Measurements from ENCODE around the gene TRIM74. TPM values are rescaled to one million over a fixed set of nuclear protein-coding genes. Genes with fewer than 3 reads are reported as not detected.
"Not testable (repeated sequence)": the region's sequence is repeated elsewhere in the genome, so short reads cannot be mapped to it uniquely, and the experiment has no call there.

Gene TRIM74
- total RNA-seq (2014; rRNA removed; shearing (Covaris generic)): not detected in 2 replicates

DNA sequence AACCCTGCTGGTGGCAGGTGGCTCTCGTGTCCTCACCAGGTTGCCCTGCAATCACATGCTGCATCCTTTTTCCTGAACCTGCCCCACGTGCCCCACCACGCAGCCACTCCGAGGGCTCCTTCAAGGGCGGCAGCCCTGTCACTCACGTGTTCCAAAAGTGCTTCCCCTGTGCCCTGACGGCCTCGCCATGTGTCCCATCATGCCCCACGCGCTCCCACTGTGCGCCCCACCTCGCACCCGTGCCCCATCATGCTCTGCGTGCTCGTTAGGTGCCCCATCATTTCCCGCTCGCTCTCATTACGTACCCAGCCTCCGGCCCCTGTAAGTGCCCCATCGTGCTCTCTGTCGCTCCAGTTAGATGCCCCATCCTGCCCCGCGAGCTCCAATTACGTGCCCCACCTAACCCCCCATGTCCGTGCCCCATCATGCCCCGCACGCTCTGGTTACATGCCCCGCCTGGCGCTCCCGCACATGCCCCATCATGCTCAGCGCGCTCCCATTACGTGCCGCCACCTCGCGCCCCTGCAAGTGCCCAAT lies at the start of gene TRIM74:
TSS of gene TRIM74 (minus strand) at position 487 of the 537 bp plus-strand sequence. CDS start 3,309 bp downstream, outside the sequence.
- not testable (repeated sequence) for DNase-seq (ENCODE audit: low spot score)

DNA sequence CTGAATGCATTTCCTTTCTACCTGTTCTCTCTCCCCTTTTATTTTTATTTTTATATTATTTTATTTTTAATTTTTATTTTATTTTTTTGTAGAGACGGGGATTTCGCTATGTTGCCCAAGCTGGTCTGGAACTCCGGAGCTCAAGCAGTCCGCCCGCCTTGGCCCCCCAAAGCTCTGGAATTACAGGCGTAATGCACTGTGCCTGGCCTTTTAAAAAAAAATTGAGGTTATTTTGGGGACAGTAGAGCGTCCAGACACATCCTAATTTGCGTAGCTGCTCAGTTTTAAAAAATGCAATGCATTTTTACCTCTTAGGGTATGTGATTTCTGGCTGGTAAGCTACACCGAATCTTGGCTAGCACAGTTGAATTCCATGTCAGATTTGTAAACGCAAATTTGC lies 37.2 kb upstream of the TRIM74 start:
- not testable (repeated sequence) for DNase-seq (ENCODE audit: low spot score)

DNA sequence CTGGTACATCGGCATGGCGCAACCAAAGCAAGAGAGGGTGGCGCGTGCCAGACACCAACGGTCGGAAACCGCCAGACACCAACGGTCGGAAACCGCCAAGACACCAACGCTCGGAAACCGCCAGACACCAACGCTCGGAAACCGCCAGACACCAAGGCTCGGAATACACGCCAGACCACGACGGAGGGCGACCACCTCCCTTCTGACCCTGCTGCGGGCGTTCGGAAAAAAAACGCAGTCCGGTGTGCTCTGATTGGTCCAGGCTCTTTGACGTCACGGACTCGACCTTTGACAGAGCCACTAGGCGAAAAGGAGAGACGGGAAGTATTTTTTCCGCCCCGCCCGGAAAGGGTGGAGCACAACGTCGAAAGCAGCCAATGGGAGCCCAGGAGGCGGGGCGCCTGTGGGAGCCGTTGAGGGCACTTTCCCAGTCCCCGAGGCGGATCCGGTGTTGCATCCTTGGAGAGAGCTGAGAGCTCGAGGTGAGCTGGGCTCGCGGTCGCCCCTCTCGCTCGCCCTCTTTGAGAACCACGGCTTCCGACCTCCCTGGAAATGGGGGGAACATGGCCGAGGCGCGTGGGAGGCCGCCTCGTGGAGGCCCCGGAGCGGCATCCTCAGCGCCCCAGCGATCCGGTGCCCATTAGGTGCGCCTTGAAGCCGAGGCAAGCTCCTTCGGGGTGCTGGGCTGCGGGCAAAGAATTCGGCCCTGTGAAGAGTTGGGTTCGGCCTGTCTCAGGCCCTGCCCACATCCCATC lies 36.6 kb upstream of the TRIM74 start:
- not testable (repeated sequence) for DNase-seq (ENCODE audit: low spot score)

DNA sequence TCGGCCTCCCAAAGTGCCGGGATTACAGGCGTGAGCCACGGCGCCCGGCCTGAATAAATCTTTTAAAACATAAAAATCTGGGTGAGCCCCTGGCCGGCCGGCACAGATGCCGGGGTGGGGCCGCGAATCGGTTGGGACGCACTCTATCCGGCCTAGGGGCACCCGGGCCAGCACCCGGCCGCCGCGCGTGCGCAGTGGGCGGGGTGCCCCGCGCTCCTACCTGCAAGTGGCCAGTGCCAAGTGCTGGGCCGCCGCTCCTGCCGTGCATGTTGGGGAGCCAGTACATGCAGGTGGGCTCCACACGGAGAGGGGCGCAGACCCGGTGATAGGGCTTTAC lies 36.1 kb upstream of the TRIM74 start:
- DNase-seq (ENCODE audit: low spot score): not testable (repeated sequence)

DNA sequence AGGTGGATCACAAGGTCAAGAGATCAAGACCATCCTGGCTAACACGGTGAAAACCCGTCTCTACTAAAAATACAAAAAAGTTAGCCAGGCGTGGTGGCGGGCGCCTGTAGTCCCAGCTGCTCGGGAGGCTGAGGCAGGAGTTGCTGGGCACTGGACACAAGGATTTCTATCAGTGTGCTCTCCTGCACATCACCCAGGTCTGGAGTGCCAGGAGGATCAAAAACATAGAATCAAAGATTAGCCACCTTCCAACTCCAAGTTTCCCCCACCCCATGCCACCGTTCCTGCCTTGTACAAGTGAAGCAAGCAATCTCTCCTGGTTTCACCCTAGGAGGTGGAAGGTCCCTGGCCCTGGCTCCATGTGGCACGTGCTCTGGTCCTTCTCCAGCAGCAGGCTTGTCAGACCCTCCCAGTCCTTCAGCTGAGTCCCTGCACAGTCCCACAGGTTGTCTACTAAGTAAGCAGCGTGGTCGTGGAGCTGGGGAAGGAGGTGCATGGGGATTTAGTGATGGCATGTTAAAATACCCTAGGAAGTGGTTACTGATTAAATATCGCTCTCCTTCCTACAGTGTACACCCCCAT lies 28.7 kb upstream of the TRIM74 start:
- DNase-seq (ENCODE audit: low spot score): not testable (repeated sequence)

DNA sequence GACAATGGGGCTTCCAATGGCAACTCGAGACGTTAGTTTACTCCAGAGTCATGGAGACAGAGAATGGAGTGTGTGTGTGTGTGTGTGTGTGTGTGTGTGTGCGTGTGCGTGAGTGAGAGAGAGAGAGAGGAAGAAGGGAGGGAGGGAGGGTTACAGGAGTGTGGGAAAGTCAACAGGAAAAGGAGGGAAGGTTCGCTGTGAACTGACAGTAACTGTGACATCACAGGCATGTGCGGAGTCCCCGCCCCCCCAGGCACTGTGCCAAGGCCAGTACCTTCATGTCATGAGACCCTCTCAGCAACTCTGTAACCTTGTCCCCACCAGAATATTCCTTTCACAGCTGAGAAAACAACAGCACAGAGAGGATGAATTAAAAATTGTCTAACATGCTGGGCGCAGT lies 28.2 kb upstream of the TRIM74 start:
- DNase-seq (ENCODE audit: low spot score): not testable (repeated sequence)

DNA sequence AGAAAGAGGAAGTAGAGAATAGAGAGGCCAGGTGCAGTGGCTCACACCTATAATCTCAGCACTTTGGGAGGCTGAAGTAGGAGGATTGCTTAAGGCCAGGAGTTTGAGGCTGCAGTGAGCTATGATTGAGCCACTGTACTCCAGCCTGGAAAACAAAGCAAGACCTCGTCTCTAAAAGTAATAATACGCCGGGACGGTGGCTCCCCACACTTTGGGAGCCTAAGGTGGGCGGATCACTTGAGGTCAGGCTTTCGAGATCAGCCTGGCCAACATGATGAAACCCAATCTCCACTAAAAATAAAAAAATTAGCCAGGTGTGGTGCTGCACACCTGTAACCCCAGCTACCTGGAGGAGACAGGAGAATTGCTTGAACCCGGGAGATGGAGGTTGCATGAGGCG lies 26.2 kb upstream of the TRIM74 start:
- not testable (repeated sequence) for DNase-seq (ENCODE audit: low spot score)

DNA sequence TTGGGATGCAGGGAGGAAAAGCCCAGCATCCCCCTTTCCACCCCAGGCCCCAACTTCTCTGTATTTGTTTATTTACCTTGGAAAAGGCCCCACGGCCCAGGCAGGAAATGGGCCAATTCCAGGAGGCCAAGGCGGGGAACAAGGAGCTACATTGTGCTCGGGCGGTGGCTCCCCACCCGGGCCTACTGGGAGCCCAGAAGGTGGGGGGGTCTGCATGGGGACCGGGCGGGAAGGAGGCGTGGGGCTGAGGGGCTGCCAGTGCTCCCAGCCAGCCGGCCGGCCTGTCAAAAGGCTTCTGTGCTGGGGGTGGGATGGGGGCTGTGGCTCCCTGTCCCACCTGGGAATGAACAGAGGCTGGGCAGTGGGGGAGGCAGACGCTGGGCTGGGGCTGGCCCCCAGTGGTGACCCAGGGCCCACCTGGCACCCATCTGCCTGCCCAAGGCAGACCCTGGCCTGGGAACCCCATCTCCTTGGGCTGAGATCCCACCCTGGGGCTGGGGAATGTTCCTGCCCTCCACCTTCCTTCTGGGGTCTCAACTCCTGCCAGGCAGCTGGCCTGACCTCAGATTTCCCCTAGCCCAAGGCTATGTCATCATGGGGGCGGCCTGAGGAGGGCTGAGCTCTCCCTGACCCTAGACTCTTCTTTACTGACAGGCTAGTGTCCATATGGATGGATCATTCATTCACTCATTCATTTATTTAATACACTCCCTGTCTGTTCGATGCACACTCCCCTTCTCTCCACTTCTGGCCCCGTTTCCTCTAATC lies 21.1 kb upstream of the TRIM74 start:
- not testable (repeated sequence) for DNase-seq (ENCODE audit: low spot score)

DNA sequence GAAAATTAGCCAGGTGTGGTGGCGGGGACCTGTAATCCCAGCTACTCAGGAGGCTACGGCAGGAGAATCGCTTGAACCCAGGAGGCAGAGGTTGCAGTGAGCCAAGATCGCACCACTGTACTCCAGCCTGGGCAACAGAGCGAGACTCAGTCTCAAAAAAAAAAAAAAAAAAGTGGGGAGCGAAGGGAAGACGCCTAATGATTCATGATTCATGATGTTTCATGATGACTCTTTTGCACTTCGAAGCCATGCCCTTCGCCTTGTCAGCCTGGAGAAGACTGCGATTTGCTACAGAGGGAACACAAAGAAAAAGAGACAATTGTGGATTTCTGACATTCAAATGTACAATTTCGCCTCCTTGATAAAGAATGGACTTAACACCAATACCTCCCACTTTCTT lies 12.8 kb upstream of the TRIM74 start:
- DNase-seq (ENCODE audit: low spot score): not testable (repeated sequence)

DNA sequence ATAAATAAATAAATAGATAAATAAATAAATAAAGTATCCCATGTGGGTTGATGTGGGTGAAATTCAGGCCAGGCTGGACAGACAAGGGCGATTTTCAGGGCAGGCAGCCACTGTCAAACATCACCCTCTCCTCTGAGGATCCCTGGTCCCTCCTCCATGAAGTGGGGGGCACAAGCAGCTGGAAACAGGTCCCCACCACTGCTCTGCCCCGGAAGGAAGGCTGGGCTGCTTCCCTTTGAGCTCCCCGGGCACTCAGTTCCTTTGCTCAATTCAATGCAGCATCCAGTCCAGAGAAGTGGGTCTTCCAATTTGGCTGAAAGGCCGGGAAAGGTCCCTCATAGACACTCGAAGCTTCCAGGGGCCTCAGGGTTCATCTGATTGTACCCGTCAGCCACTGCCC lies 11.1 kb upstream of the TRIM74 start:
- not testable (repeated sequence) for DNase-seq (ENCODE audit: low spot score)

DNA sequence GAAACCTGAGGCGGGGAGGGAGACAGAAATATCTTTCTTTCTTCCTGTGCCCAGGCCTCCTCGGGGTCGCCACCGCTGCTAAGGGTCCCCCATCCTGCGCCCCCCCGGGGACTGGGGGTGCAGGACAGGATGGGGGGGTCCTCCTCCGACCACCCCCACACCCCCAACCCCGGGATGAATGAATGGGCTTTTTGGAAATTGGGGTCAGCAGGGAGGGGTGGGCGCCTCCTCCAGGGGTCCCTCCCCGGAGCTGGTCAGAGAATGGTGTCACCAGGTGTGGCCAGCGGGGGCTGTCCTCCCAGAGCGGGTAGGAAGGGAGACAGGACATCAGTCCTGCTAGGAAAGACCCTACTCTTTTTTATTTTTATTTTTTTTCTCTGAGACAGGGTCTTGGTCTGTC lies 7.2 kb upstream of the TRIM74 start:
- DNase-seq (ENCODE audit: low spot score): not testable (repeated sequence)

DNA sequence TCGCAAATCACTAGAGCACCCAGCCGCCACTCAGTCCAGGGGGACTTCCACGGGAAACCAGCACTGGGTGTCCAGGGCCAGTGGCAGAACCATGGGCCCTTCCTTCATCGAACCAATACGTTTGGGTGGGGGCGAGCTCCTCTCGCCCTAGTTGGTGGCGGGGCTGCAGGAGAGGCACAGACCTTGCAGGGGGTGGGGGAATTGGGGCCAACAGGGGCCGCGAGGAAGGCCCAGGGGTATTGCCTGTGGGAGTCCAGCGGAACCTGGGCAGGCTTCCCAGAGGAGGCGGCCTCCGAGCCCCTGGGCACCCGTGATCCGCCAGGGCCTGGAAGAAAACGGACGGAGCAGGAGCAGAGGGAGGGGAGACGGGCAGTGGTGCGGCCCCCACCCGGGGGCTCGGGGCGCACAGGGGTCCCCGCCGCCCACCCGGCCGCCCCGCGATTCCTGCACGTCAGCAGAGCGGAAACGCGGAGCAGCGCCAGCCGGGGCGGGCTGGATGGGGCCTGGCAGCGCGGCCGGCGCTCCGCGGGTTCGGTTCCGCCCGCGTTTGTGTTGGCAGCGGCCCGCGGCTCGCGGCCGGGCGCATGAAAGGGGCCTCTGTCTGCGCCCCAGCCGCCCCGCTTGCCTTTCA lies 6.5 kb upstream of the TRIM74 start:
- not testable (repeated sequence) for DNase-seq (ENCODE audit: low spot score)

DNA sequence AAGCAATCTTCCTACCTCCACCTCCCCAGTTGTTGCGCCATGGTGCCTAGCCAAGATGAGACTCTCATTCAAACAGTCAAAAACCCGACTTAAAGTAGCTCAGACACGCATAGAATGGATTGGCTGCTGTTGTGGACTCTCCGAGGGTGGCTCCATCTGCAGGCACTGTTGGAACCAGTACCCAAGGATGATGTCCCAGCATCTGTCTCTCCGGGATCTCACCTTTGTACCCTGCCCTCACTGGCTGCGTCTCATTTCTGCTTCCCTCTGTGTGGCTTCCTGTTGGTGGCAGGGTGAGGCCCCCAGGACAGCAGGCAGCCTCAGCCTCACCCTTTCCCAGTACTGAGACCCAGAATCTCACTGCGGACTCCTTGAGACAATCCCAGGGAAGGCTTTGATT lies 5.5 kb upstream of the TRIM74 start:
- DNase-seq (ENCODE audit: low spot score): not testable (repeated sequence)

DNA sequence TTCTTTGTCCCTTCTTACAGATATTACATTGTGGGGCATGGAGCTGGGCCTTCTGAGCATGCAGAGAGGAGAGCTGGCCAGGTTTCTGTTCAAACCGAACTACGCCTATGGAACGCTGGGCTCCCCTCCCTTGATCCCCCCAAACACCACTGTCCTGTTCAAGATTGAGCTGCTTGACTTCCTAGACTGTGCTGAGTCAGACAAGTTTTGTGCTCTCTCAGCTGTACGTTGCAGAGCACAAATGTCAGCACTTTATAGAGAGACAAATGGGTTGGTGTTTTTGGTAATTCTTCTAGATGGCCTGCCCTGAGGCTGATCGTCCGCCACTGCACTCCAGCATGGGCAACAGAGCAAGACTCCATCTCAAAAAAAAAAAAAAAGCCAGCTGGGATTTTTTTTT lies 2.2 kb upstream of the TRIM74 start:
- not testable (repeated sequence) for DNase-seq (ENCODE audit: low spot score)

DNA sequence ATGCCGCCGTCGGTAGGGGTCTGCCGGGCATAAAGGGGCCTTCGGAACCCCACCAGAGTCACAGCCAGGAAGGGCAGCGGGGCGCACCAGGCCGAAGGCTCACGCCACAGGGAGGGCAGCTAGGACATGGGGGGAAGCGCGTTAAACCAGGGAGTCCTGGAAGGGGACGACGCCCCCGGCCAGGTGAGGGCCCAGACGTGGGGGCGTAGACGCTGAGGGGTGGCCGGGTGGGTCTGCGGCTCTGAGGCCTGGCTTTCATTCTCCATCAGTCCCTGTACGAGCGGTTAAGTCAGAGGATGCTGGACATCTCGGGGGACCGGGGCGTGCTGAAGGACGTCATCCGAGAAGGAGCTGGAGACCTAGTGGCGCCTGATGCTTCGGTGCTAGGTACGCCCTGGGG lies 422 bp upstream of the TRIM74 start:
- not testable (repeated sequence) for DNase-seq (ENCODE audit: low spot score)

DNA sequence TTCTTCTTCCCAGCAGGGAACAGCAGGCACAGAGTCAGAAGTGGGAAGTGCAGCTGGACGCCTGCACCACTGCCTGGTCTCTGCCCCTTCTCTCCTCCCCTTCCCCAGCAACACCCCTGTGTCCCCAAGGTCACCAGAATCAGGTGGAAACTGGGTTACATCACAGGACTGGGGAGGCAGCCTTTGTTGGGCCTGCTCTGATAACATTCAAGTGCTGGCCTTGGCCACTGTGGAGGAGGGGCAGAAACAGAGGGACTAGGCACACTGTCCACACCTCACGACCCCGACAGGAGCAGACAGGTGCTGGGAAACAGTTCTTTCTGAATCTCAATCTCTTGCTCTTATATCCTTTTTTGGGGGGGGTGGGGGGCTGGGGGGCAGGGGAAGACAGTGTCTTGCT lies 2.4 kb downstream of the TRIM74 start:
- DNase-seq (ENCODE audit: low spot score): not testable (repeated sequence)

DNA sequence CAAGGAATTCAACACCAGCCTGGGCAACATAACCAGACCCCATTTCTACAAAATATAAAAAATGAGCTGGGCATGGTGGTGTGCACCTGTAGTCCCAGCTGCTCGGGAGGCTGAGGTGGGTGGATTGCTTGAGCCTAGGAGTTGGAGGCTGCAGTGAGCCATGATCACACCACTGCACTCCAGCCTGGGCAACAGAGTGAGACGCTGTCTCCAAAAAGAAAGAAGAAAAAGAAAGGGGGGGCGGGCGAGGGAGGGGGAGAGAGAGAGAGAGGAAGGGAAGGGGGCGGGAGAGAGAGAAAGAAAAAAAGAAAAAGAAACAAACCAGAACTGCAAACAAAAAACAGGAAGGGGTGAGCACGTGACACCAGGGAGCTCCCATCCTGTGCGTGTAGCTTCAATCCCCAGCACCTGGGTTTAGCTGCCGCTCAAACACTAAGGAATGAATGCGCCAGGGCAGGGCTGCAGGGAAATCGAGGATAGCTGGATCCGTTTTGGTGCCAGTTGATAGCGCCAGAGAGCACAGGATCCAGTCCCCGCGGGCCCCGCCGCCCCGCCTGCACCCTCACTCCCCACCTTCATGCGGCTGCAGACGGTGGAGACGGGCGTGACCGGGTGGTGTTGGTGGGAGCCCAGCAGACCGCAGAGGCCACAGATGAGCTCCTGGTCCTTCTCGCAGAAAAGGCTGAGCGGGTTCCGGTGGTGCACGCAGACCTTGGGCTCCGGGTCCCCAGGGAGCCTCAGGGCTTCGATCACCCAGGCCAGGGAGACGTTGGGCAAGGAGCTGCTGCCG lies 3.9 kb downstream of the TRIM74 start:
- not testable (repeated sequence) for DNase-seq (ENCODE audit: low spot score)

DNA sequence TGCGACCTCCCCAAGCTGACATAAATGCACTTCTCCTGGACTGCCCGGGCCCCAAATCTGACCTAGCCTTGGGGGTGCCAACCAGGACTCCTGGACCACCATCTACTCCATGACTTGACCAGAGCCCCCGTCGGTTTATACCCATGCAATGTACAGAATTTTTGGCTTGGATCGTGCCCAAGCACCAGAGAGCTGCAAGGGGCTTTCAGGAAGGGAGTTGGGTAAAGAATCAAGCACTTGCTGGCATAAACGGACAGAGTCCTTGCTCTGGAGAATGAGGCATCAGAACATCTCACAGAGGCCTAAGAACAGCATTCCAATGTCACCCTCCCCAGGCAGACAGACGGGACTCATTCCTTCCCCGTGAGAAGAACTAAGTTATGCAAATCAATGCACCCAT lies 6.2 kb downstream of the TRIM74 start:
- DNase-seq (ENCODE audit: low spot score): not testable (repeated sequence)

DNA sequence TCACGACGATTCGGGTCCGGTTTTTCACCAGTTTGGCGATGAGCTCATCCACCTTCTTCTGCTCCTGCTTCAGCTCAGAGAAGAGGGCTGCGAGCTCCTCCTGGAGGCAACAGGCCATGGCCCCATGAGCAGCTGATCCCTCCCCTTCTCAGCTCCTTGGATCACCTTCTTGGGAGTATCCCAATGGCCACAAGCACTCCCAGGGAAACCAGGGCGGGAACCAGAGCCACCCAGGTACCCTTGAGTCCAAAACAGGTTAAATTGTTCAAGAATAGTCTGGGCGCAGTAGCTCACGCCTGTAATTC lies 8.0 kb downstream of the TRIM74 start:
- DNase-seq (ENCODE audit: low spot score): not testable (repeated sequence)

DNA sequence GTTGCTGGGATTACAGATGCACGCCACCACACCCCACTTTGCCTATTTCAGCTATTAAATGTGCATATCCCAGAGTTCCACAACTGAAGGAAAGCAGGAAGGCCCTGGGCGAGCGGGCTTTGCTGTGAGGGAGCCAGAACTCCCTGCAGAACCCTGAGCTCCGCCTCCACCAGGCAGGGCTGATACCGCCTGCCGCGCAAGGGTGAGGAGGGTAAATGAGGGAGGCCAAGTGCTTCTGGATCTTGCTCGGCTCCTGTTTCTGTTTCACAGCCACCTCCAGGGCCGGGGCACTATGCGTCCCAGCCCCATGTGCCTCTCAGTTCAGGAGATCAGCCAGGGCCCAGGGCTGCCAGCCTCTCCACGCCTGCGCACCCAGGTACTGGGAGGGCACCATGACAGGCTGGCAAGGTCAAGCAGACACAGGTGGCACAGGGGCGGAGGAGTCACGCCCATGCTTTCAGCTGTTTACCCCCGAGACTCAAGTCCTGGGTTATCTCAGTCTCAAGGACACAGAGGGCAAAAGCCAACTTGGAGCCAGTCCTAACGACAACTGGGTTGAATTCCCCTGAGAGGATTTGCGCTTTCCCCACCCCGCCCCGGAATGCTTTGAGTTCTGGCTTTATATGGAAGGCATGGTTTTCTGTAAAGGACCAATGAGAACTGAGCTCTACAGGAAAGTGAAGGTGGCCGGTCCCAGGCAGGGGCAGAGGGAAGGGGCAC lies 8.5 kb downstream of the TRIM74 start:
- DNase-seq (ENCODE audit: low spot score): not testable (repeated sequence)

Measured in HT-29 (cell line).